GM18868 (cell line): ENCODE measurements around the gene RALGPS1.

Experiments
- ATAC-seq: cut with Tn5 transposase; IDR thresholded peaks from one replicate; pipeline ENCODE4 v1.9.1; 2021; ENCODE audit warnings: mild to moderate bottlenecking, moderate library complexity; ENCODE audit not compliant: unreplicated experiment

Gene RALGPS1

GRCh38 chr9:127199001-127199791 is 284.6 kb downstream of the RALGPS1 start:
- ATAC-seq = peak; percentile 39

DNA sequence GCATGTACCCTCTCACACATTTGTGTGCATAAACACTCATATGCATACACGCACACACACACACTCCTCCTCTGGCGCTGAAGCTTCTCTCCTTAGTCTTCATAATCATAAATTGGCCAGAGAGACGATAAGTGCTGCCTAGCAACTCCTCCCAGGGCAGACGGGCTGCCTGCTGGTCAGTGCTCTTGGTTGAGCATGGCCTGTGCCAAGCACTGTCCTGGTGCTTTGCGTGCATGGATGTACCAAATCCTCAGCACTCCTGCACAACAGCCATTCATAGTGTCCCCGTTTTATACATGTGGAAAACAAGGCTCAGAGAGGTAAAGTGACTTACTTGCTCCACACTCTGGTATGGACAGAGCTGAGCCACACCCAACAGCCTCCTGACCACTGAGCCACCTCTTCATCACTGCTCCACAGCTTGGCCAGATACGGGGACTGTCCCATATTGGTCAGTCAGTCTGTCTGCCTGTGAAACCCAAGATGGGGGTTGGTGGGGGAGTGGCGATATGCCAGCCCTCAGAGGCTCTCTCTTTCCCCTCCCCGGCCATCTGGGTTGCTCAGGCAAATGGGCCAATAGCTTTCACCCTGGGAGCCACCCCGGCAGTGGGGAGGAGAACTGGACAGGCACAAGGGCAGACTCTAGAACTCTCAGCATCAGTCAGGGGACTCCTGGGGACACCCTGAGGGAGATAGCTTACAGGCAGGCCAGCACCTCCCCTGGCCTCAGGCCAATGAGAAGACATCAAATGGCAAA is 285.7 kb downstream of the RALGPS1 start:
- ATAC-seq = no peak

GRCh38 chr9:127201071-127201541 is 286.5 kb downstream of the RALGPS1 start:
- ATAC-seq = no peak

DNA sequence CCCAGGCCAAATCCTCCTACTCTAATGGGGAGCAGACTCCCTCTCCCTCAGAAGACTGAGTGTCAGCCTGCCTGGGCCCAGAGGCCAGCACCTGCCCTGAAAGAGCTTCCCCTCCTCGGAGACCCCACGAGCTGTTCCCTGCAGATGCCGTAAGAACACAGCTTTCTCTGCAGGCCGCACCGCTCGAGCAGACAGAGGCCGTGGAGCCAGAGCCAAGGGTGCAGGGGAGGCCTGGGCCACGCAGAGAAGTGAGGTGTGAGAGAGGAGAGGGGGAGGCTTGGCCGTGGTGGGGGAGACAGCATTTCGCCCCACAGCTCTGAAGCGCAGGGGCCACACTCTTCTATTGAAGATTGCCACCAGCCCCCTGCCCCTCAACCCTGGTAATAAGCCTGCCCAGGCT is 287.1 kb downstream of the RALGPS1 start:
- no peak for ATAC-seq

DNA sequence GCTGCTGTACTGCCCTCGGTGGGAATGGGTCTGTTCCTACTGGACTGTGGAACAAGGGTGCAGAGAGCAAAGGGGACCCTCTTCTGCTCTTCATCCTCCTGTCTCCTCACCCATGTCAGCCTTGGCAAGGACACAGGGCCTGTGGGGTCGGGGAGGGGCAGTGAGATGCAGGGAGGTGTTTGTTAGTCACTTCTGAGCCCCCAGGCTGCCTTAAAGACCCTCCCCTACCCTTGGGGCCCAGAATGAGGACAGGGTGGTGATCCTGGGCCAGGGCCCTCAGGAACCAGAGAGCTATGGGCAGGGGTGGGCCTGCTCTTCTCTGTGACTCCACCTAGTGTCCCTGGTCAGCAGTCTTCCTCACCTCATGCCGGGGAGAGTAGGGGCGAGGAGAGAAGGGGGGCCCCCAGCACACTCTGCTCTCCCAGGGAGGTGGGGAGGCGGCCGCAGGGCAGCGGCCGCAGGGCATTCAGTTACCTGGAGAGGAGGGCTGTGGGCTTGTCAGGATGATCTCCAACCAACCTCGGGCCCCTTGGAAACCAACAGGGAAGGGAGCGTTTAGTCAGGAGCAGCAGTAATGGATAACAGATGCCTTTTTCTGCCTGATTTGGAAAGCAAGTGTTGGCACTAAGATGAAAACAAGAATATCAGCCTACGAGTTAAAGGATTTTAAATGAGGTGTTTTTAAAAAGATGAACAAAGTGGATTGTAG is 288.0 kb downstream of the RALGPS1 start:
- ATAC-seq = no peak

- ATAC-seq = no peak
Observed at GRCh38 chr9:127203681-127204327, 289.2 kb downstream of the RALGPS1 start.

GRCh38 chr9:127204771-127205470 is 290.3 kb downstream of the RALGPS1 start:
- ATAC-seq = no peak

GRCh38 chr9:127205952-127206351 is 291.4 kb downstream of the RALGPS1 start:
- ATAC-seq = no peak

DNA sequence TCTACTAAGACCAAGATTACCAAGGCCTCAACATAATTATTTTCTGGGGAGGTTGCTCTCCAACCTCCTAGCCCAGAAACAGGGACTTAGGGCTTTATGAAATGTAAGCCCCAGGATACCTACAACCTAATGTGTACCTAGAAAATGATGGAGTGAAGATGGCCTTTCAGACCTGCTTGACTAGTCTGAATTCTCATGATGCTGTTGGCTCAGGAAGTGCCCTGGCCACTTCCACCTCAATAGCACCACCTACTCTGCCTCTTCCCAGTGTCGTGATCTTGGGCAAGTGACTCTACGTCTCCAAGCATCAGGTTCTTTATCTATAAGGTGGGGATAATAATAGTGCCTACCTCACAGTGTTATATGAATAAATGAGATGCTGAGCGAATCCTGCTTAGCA is 292.1 kb downstream of the RALGPS1 start:
- ATAC-seq = no peak

- no peak for ATAC-seq
Observed at GRCh38 chr9:127207734-127208410, 293.3 kb downstream of the RALGPS1 start.

DNA sequence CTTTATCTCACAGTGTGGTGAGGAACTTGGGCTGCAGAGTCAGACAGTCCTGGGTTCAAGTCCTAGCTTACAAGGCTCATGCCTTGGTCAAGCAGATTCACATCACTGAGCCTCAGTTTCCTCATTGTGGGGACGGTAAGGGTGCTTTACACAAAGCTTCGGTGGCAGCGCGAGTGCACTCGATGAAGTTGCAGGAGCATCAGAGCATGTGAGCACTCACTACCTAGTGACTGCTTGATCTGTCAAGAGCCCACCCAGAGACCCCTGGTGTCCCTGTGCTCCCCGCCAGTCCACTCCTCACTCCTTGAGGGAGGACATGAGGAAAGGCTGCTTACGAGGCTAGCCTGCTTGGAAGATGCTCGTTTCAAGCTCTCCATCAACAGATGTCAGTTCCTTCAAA is 293.8 kb downstream of the RALGPS1 start:
- no peak for ATAC-seq

DNA sequence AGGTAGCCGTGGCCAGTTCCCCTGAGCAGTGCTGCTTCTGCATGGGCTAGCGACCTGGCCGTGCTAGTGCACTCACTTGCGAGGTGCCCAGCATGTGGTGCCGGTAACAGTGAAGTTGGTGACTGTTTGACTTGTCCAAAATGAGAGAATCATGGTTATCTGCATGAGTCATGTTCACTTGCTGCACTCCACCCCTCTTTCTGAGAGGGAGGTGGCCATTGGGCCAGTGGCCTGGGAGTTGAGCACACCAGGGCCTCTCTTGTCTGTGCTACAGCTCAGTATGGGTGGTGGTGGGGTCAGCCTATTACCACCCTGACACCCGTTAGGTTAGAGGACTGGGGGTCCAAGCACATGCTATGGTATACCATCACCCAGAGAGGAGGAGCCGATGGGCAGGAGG is 294.6 kb downstream of the RALGPS1 start:
- ATAC-seq = no peak

- ATAC-seq = no peak
Observed at GRCh38 chr9:127209948-127210640, 295.5 kb downstream of the RALGPS1 start.

DNA sequence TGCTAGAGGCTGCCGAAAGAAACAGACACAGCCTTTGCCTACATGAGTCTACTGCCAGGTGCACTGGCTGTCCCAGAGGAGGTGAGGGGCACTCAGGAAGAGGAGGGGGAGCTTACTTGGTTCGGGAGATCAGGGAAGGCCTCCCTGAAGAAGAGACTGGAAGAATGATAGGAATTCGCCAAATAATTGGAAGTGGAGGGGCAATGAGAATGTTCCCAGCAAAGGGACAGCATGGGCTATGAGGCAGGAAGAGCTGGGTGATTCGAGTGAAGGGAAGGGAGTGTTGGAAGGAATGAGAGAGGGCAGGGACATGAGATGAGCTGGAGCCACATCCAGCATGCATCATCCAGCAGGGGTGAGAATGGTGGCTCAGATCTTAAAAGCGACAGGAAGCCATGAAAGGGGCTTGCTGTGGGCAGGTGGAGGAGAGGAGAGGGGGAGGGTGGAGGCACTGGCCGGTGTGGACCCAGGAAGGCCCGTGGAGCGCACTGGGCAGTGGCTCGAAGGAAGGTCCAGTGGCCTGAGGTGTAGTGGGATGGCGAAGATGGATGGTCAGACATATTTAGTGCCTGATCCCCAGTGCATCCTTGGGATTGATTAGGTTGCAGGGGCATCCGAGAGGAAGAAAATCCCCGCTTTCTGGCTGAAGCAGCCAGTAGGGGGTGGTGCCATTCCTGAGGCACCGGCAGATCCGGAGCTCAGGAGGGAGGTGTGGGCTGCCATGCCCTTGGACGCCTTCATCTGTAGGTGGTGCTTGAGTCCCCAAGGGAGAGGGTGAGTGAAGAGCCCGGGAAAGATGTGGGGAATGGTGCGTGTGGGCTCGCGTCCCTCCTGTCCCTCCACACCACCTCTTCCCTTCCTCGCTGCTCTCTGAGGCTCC is 296.5 kb downstream of the RALGPS1 start:
- ATAC-seq = no peak

- ATAC-seq = no peak
Observed at GRCh38 chr9:127211983-127212382, 297.4 kb downstream of the RALGPS1 start.

- ATAC-seq = no peak
Observed at GRCh38 chr9:127212453-127212852, 297.9 kb downstream of the RALGPS1 start.

DNA sequence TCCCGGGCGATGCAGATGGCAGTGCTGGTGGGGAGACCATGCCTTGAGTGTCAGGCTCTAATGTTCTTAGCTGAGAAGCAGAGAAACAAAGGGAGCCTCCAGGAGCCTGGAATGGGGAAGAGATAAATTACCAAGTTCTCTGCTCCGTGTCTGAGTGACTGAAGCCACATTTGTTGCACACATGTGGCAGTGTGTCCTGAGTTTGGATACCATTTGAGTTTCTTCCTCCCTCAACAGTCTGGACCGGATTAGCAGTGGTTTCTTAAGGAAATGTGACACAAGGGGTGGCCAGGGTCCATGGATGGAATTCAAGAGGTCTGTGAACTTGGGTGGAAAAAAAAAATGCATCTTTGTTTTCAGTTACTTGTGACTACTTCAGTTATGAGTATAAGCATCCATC is 299.3 kb downstream of the RALGPS1 start:
- no peak for ATAC-seq
